Measurements from ENCODE around the gene STARD3.

STARD3 gene

GRCh38 chr17:39634384-39634871, 2.5 kb upstream of the STARD3 start:
- no peak for DNase-seq (ENCODE audit: low read depth in 2 of 3, low spot score in 2 of 3)

- DNase-seq (ENCODE audit: low read depth in 2 of 3, low spot score in 2 of 3) = no peak
Measured at GRCh38 chr17:39635614-39636176, 1.2 kb upstream of the STARD3 start.

GRCh38 chr17:39636587-39636926, 387 bp upstream of the STARD3 start:
- no peak for DNase-seq (ENCODE audit: low read depth in 2 of 3, low spot score in 2 of 3)

- DNase-seq (ENCODE audit: low read depth in 2 of 3, low spot score in 2 of 3) = no peak
Measured at GRCh38 chr17:39638317-39638716, 1.4 kb downstream of the STARD3 start.

GRCh38 chr17:39639043-39639442, 2.1 kb downstream of the STARD3 start:
- no peak for DNase-seq (ENCODE audit: low read depth in 2 of 3, low spot score in 2 of 3)

- no peak for DNase-seq (ENCODE audit: low read depth in 2 of 3, low spot score in 2 of 3)
Measured at GRCh38 chr17:39639566-39640458, 2.9 kb downstream of the STARD3 start.

- no peak for DNase-seq (ENCODE audit: low read depth in 2 of 3, low spot score in 2 of 3)
Measured at GRCh38 chr17:39640591-39641031, 3.7 kb downstream of the STARD3 start.

GRCh38 chr17:39641097-39641496, 4.2 kb downstream of the STARD3 start:
- no peak for DNase-seq (ENCODE audit: low read depth in 2 of 3, low spot score in 2 of 3)

GRCh38 chr17:39641883-39642282, 4.9 kb downstream of the STARD3 start:
- no peak for DNase-seq (ENCODE audit: low read depth in 2 of 3, low spot score in 2 of 3)

- DNase-seq (ENCODE audit: low read depth in 2 of 3, low spot score in 2 of 3) = no peak
Measured at GRCh38 chr17:39642291-39643074, 5.5 kb downstream of the STARD3 start.

GRCh38 chr17:39643271-39643670, 6.3 kb downstream of the STARD3 start:
- no peak for DNase-seq (ENCODE audit: low read depth in 2 of 3, low spot score in 2 of 3)

GRCh38 chr17:39647256-39647655, 10.3 kb downstream of the STARD3 start:
- no peak for DNase-seq (ENCODE audit: low read depth in 2 of 3, low spot score in 2 of 3)

GRCh38 chr17:39648616-39649366, 11.8 kb downstream of the STARD3 start:
- no peak for DNase-seq (ENCODE audit: low read depth in 2 of 3, low spot score in 2 of 3)

- DNase-seq (ENCODE audit: low read depth in 2 of 3, low spot score in 2 of 3) = no peak
Measured at GRCh38 chr17:39650121-39650579, 13.2 kb downstream of the STARD3 start.

GRCh38 chr17:39651923-39652586, 15.1 kb downstream of the STARD3 start:
- DNase-seq (ENCODE audit: low read depth in 2 of 3, low spot score in 2 of 3) = no peak

GRCh38 chr17:39652587-39653315, 15.8 kb downstream of the STARD3 start:
- no peak for DNase-seq (ENCODE audit: low read depth in 2 of 3, low spot score in 2 of 3)

GRCh38 chr17:39653316-39653661, 16.3 kb downstream of the STARD3 start:
- no peak for DNase-seq (ENCODE audit: low read depth in 2 of 3, low spot score in 2 of 3)

GRCh38 chr17:39653662-39654331, 16.9 kb downstream of the STARD3 start:
- DNase-seq (ENCODE audit: low read depth in 2 of 3, low spot score in 2 of 3) = peak; percentile 48 to 88 (median 71)

- no peak for DNase-seq (ENCODE audit: low read depth in 2 of 3, low spot score in 2 of 3)
Measured at GRCh38 chr17:39655105-39655504, 18.2 kb downstream of the STARD3 start.

Data from activated CD8-positive, alpha-beta memory T cell treated with anti-CD3 and anti-CD28 coated beads for 48 hours (primary cell).